Thyroid gland (tissue), 4 donors: ENCODE results near the gene WASF2. TPM values are rescaled to one million over a fixed set of nuclear protein-coding genes. Genes with fewer than 3 reads are reported as not detected.
A peak's percentile ranks its signal among the peaks of the same experiment; 100 is the strongest.

Experiments
- DNase-seq, 2 donors: peaks; one replicate each; pipeline ENCODE4 v3.0.0-alpha.2; 2019
- H3K27ac ChIP-seq, 3 donors: fragments of 200-600 bp; sonication (generic); 1 replicate in 2 of 3; 2 replicates in 1 of 3; pipeline ENCODE4 v1.5.1; 2016 to 2019; ENCODE audit warnings: mild to moderate bottlenecking in 1 of 3, moderate library complexity in 1 of 3
- H3K27me3 ChIP-seq: fragments of 200-600 bp; sonication (generic); one replicate; pipeline ENCODE4 v1.5.1; 2019
- H3K36me3 ChIP-seq, 2 donors: fragments of 200-600 bp; sonication (generic); one replicate each; pipeline ENCODE4 v1.5.1; 2016 to 2019
- H3K4me1 ChIP-seq, 2 donors: fragments of 200-600 bp; sonication (generic); one replicate each; pipeline ENCODE4 v1.5.1; 2017 to 2019
- H3K4me3 ChIP-seq, 3 donors: fragments of 200-600 bp; sonication (generic); replicated peaks in 1 of 3; 1 replicate in 2 of 3; 2 replicates in 1 of 3; pipeline ENCODE4 v1.5.1; 2016; ENCODE audit warnings: mild to moderate bottlenecking in 1 of 3
- H3K9me3 ChIP-seq: fragments of 200-600 bp; sonication (generic); one replicate; pipeline ENCODE4 v1.5.1; 2017
- CTCF ChIP-seq, 6 experiments: fragments of 200-600 bp in 3 of 6; fragments of 450-650 bp in 3 of 6; sonication (generic) in 3 of 6; IDR thresholded peaks; one replicate each; pipeline ENCODE4 v1.5.1; 2016 to 2019; ENCODE audit warnings: antibody characterized with exemption in 6 of 6, mild to moderate bottlenecking in 2 of 6, inconsistent platforms in 1 of 6, moderate library complexity in 1 of 6
- POLR2A ChIP-seq, 2 donors: fragments of 450-650 bp; IDR thresholded peaks; one replicate each; pipeline ENCODE4 v1.6.1; 2017; ENCODE audit warnings: antibody characterized with exemption in 2 of 2, mild to moderate bottlenecking in 2 of 2, moderate library complexity in 1 of 2
- WGBS, 2 donors: methylation state at CpG; one replicate each; pipeline ENCODE4 v1.1.5; 2017; 5-methylcytosine and 5-hydroxymethylcytosine counted together
- intact Hi-C: fragments of 100-400 bp; cut with DNase I; formaldehyde crosslinking; loops from one replicate; pipeline ENCODE4 v1.15.1; 2023
- total RNA-seq, 4 donors: library from RNA; depleted of rRNA; stranded (reverse); fragments of >200 nt; gene quantifications; one replicate each; pipeline ENCODE4 v1.2.3, GENCODE V29; 2016

The WASF2 gene
- total RNA-seq, 4 donors from 2014 or later = 38.3 to 47.7 (median 46.7) TPM

DNA sequence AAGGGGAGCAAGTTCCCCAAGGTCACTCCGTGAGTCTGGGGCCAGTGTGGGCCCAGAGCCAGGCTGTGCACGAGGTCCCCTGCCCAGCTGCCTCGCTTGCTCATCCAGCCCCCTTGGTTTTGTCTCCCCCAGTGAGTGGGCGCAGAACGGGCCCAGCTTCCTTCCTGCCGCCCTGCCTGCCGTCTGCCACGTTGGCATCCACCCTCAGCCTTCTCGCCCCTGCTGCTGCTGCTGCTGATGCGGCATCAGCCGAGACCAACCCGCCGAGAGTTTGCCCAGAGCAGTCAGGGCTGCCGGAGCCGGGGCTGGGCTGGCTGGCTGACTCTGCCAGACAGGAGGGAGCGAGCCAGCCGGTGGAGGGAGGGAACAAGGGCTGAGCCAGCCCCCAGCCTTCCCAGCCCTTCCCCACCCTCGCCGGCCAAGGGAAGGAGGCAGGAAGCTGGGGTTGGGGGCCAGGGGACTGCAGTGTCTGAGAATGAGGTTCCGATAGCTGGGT is 31.4 kb upstream of the WASF2 start:
- Histone ChIP-seq H3K36me3 (no peaks in the 10 kb centered on the region), H3K27ac (no peak overlapping the region), H3K9me3 (no peaks in the 10 kb centered on the region), H3K4me1 (peaks cover 17 to 77% of the 10 kb centered on the region in 2 donors), H3K27me3 (no peaks in the 10 kb centered on the region), H3K4me3 (no peak overlapping the region)
- no peak for TF ChIP-seq POLR2A (IDR thresholded peaks at IDR 0.05)
- TF ChIP-seq CTCF (IDR thresholded peaks at IDR 0.05) = no peak
- DNase-seq = no peak
- intact Hi-C loops = no loop called here
- 40 to 72% methylated on average over 5 to 20 of the region's 20 CpGs for WGBS, 2 donors

- no peak overlapping the region for H3K4me3 ChIP-seq
- 79 to 86% methylated on average over 4 of the region's 4 CpGs for WGBS, 2 donors
- H3K9me3 ChIP-seq = no peaks in the 10 kb centered on the region
- no peaks in the 10 kb centered on the region for H3K36me3 ChIP-seq
- no peaks in the 10 kb centered on the region for H3K27me3 ChIP-seq
- intact Hi-C loops = no loop called here
- DNase-seq = no peak
- peaks cover 17 to 76% of the 10 kb centered on the region in 2 donors for H3K4me1 ChIP-seq
- peak overlapping the region in 1 of 3 donors; percentile 32 for H3K27ac ChIP-seq
- TF ChIP-seq CTCF (IDR thresholded peaks at IDR 0.05) (no peak), POLR2A (IDR thresholded peaks at IDR 0.05) (no peak)
Measured at GRCh38 chr1:27520651-27521050, 30.7 kb upstream of the WASF2 start.

DNA sequence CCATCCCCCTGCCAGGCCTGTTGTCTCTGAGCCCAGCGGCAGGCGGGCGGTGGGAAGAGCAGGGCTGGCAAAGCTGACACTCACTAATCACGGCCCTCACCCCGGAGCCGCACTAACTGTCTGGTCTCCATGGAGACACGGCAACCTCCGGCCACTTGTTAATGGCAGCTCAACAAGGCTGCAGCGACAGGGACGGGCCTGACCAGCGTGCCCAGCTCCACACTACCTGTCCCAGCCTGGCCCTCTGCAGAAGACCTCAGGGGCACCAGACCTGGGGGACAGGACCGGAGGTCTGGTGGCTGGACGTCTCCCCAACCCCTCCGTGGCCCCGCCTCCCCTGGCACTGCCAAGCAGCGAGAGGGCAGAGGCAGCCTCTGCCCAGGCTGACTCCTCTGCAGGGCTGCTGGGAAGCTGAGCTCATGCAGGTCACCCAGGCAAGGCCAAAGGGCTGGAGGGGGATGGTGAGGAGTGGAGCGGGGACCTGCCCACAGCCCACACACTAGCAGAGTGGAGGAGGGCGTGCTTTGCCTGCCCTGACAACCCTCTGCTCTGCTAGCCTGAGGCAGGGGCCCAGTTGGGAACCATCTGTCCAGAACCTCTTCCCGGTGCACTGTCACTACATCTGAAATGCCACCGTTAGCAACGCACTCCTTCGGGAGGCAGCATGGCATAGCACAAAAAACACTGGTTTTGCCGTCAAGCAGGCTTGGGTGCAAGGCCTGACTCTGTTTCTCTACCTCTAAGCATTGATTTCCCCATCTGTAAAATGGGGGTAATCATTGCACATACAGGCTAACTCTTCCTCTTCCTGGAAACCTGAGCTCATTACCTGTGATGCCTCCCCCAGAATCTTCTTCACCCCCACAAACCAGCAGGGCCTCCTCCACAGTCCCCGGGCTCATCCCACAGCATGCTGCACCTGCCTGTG is 29.6 kb upstream of the WASF2 start:
- Histone ChIP-seq H3K27me3 (no peaks in the 10 kb centered on the region), H3K9me3 (no peaks in the 10 kb centered on the region), H3K4me1 (peaks cover 17 to 76% of the 10 kb centered on the region in 2 donors), H3K27ac (peak overlapping the region; percentile 52 to 73 (median 57)), H3K4me3 (no peak overlapping the region), H3K36me3 (no peaks in the 10 kb centered on the region)
- 48 to 49% methylated on average over 14 to 18 of the region's 24 CpGs for WGBS, 2 donors
- TF ChIP-seq POLR2A (IDR thresholded peaks at IDR 0.05) (no peak), CTCF (IDR thresholded peaks at IDR 0.05) (no peak)
- intact Hi-C loops = no loop called here
- peak; percentile 83 to 85 for DNase-seq

- Histone ChIP-seq H3K9me3 (no peaks in the 10 kb centered on the region), H3K27me3 (no peaks in the 10 kb centered on the region), H3K4me1 (peaks cover 17 to 81% of the 10 kb centered on the region in 2 donors), H3K36me3 (no peaks in the 10 kb centered on the region), H3K4me3 (no peak overlapping the region), H3K27ac (peak overlapping the region; percentile 52 to 73 (median 57))
- intact Hi-C loops = no loop called here
- no peak for DNase-seq
- TF ChIP-seq POLR2A (IDR thresholded peaks at IDR 0.05) = no peak
- no peak for TF ChIP-seq CTCF (IDR thresholded peaks at IDR 0.05)
- 90% methylated on average over 7 of the region's 7 CpGs for WGBS, 2 donors
Measured at GRCh38 chr1:27518808-27519207, 28.8 kb upstream of the WASF2 start.
